ENCODE results near the gene B3GALT6.

The B3GALT6 gene

GRCh38 chr1:1264868-1265272 is 32.8 kb downstream of the B3GALT6 start:
- peak; percentile 99 for DNase-seq

GRCh38 chr1:1267488-1268283 is 35.6 kb downstream of the B3GALT6 start:
- DNase-seq = no peak

- DNase-seq = no peak
Measured at GRCh38 chr1:1268284-1268682, 36.2 kb downstream of the B3GALT6 start.

- DNase-seq = no peak
Measured at GRCh38 chr1:1270813-1271212, 38.8 kb downstream of the B3GALT6 start.

- DNase-seq = no peak
Measured at GRCh38 chr1:1272341-1273208, 40.5 kb downstream of the B3GALT6 start.

- DNase-seq = no peak
Measured at GRCh38 chr1:1273209-1273511, 41.1 kb downstream of the B3GALT6 start.

- peak; percentile 92 for DNase-seq
Measured at GRCh38 chr1:1273512-1274298, 41.7 kb downstream of the B3GALT6 start, which contains the start of gene UBE2J2. Gene UBE2J2, minus strand, starts transcription at chr1:1273854. Its CDS starts 5,862 bp downstream, at chr1:1267992.

GRCh38 chr1:1274299-1274930 is 42.4 kb downstream of the B3GALT6 start:
- no peak for DNase-seq

- DNase-seq = no peak
Measured at GRCh38 chr1:1274931-1275431, 42.9 kb downstream of the B3GALT6 start.

GRCh38 chr1:1275836-1276235 is 43.8 kb downstream of the B3GALT6 start:
- DNase-seq = no peak

- no peak for DNase-seq
Measured at GRCh38 chr1:1278620-1279019, 46.6 kb downstream of the B3GALT6 start.

- DNase-seq = no peak
Measured at GRCh38 chr1:1279028-1279427, 47.0 kb downstream of the B3GALT6 start.

GRCh38 chr1:1280782-1281481 is 48.9 kb downstream of the B3GALT6 start:
- no peak for DNase-seq

- DNase-seq = no peak
Measured at GRCh38 chr1:1281533-1282321, 49.7 kb downstream of the B3GALT6 start.

- DNase-seq = no peak
Measured at GRCh38 chr1:1282998-1283397, 51.0 kb downstream of the B3GALT6 start.

- no peak for DNase-seq
Measured at GRCh38 chr1:1283821-1284220, 51.8 kb downstream of the B3GALT6 start.

All from fibroblast of skin of scalp (primary cell).